Esophagus mucosa (tissue), 1 donor: Measurements from ENCODE around the gene GRPEL1. TPM values are rescaled to one million over a fixed set of nuclear protein-coding genes. Genes with fewer than 3 reads are reported as not detected.
"Not testable (repeated sequence)": the region's sequence is repeated elsewhere in the genome, so short reads cannot be mapped to it uniquely, and the experiment has no call there.

ENCODE experiments used
- ATAC-seq: fragments of 200-7000 bp; cut with Tn5 transposase; one replicate; pipeline ENCODE4 v1.9.1; 2020
- total RNA-seq: library from RNA; stranded (reverse); gene quantifications from one replicate; pipeline ENCODE4 v1.2.4, GENCODE V29; 2023
- donor health status: DM: yes; HTN: yes; CAD: no.

Gene GRPEL1
- 34.0 TPM for total RNA-seq

GRCh38 chr4:7067452-7068278, at the start of gene GRPEL1:
Gene GRPEL1 (minus strand): TSS chr4:7068064. CDS start chr4:7068032, 32 bp downstream.
- ATAC-seq: peak; percentile 98

- ATAC-seq: no peak
These were observed 48.8 kb upstream of the GRPEL1 start for GRCh38 chr4:7116705-7117104.

GRCh38 chr4:7115557-7116340, 47.9 kb upstream of the GRPEL1 start:
- no peak for ATAC-seq

GRCh38 chr4:7112656-7113055, 44.8 kb upstream of the GRPEL1 start:
- no peak for ATAC-seq

- no peak for ATAC-seq
These were observed 43.6 kb upstream of the GRPEL1 start for GRCh38 chr4:7111441-7111840.

GRCh38 chr4:7110546-7110945, 42.7 kb upstream of the GRPEL1 start:
- peak; percentile 10 for ATAC-seq

- ATAC-seq: no peak
These were observed 41.3 kb upstream of the GRPEL1 start for GRCh38 chr4:7109169-7109568.

- ATAC-seq: no peak
These were observed 40.8 kb upstream of the GRPEL1 start for GRCh38 chr4:7108660-7109059.

GRCh38 chr4:7108046-7108625, 40.3 kb upstream of the GRPEL1 start:
- no peak for ATAC-seq

- no peak for ATAC-seq
These were observed 39.5 kb upstream of the GRPEL1 start for GRCh38 chr4:7107166-7107905.

- no peak for ATAC-seq
These were observed 37.4 kb upstream of the GRPEL1 start for GRCh38 chr4:7105276-7105675.

GRCh38 chr4:7104366-7105031, 36.6 kb upstream of the GRPEL1 start:
- no peak for ATAC-seq

GRCh38 chr4:7103607-7104365, 35.9 kb upstream of the GRPEL1 start:
- ATAC-seq: no peak

- peak; percentile 90 for ATAC-seq
These were observed 35.3 kb upstream of the GRPEL1 start for GRCh38 chr4:7103031-7103606.

GRCh38 chr4:7102516-7102909, 34.6 kb upstream of the GRPEL1 start:
- not testable (repeated sequence) for ATAC-seq

- ATAC-seq: peak; percentile 71
These were observed 34.0 kb upstream of the GRPEL1 start for GRCh38 chr4:7101692-7102515.

GRCh38 chr4:7096236-7096635, 28.4 kb upstream of the GRPEL1 start:
- no peak for ATAC-seq

GRCh38 chr4:7095611-7096155, 27.8 kb upstream of the GRPEL1 start:
- ATAC-seq: no peak

GRCh38 chr4:7094916-7095315, 27.1 kb upstream of the GRPEL1 start:
- no peak for ATAC-seq

GRCh38 chr4:7092026-7092425, 24.2 kb upstream of the GRPEL1 start:
- no peak for ATAC-seq
